ENCODE results near the gene ZFYVE1. TPM values are rescaled to one million over a fixed set of nuclear protein-coding genes. Genes with fewer than 3 reads are reported as not detected.

ZFYVE1 gene
- total and polyA plus RNA-seq, 2 of the 13 experiments (the other 11 are each of a cell fraction or from before 2014, with no cell fraction given) = 2.6 to 5.3 TPM

- H4K20me1 ChIP-seq (ENCODE audit: insufficient read depth, low read length) = no peaks in the 10 kb centered on the region
- WGBS (ENCODE audit: low lambda C conversion rate) = 92% methylated on average over 6 of the region's 6 CpGs
- no TSS peak for BruUV-seq (replicated peaks)
- no peak overlapping the region for H3K4me3 ChIP-seq (replicated peaks in 1 of 3; ENCODE audit: insufficient read depth in 1 of 3, low read depth in 2 of 3, low read length in 3 of 3)
- ATAC-seq (no peak), FAIRE-seq (no peak), DNase-seq (ENCODE audit: low spot score) (no peak)
- H3K4me2 ChIP-seq (ENCODE audit: low read depth, low read length) = no peak overlapping the region
- peaks cover 0 to 7% of the 10 kb centered on the region in 2 experiments; a peak in 1 of 5 replicates for H3K36me3 ChIP-seq (replicated peaks in 1 of 2; ENCODE audit: control insufficient read depth in 1 of 2, insufficient read depth in 2 of 2, low read length in 2 of 2)
- no peaks in the 10 kb centered on the region for H3K27me3 ChIP-seq (ENCODE audit: control insufficient read depth in 1 of 2, insufficient read depth in 2 of 2, low read length in 2 of 2)
- H3K9ac ChIP-seq (ENCODE audit: insufficient read depth, low read depth, low read length) = no peak overlapping the region
- in situ Hi-C loops (cut with HindIII; ENCODE audit: extremely low pct_ligation_motif_present, low pct_unique_long_range_greater_than_20kb) = no loop called here
- ChIA-PET POLR2A (no interaction called here), CTCF (ENCODE audit: low intra/inter-chr PET ratio, low total read pairs) (no interaction called here)
- peaks cover 9% of the 10 kb centered on the region; the same call in 1 of the 2 replicates for H3K4me1 ChIP-seq (ENCODE audit: insufficient read depth, low read length)
- intact Hi-C loops (cut with micrococcal nuclease; ENCODE audit: unreplicated experiment) = no loop called here
- no peak overlapping the region for H2AFZ ChIP-seq (ENCODE audit: low read length)
- TF ChIP-seq TFAP4 (IDR thresholded peaks at IDR 0.05; ENCODE audit: borderline replicate concordance, low read depth) (no peak), FOSL1 (CRISPR knock-in tag; IDR thresholded peaks at IDR 0.05; ENCODE audit: borderline replicate concordance) (no peak), GTF3A (CRISPR knock-in tag; conservative IDR thresholded peaks at IDR 0.05) (no peak), ATF7 (IDR thresholded peaks at IDR 0.05) (peak; percentile 52), ATF7 (CRISPR knock-in tag; IDR thresholded peaks at IDR 0.05) (no peak), GABPB1 (CRISPR knock-in tag; IDR thresholded peaks at IDR 0.05) (no peak), CEBPB (IDR thresholded peaks at IDR 0.05; ENCODE audit: borderline replicate concordance, low read depth, low read length) (no peak), ZNF354B (CRISPR knock-in tag; IDR thresholded peaks at IDR 0.05) (no peak), KDM2A (CRISPR knock-in tag; IDR thresholded peaks at IDR 0.05; ENCODE audit: borderline replicate concordance, low read depth) (no peak)
- H3K9me3 ChIP-seq (ENCODE audit: low read length) = no peaks in the 10 kb centered on the region
- H3K79me2 ChIP-seq (ENCODE audit: insufficient read depth, low read length) = no peaks in the 10 kb centered on the region
- H3K27ac ChIP-seq (ENCODE audit: extremely low read length, insufficient read depth, low read length) = no peak overlapping the region
Observed at GRCh38 chr14:73003681-73004080, 23.2 kb downstream of the ZFYVE1 start.

DNA sequence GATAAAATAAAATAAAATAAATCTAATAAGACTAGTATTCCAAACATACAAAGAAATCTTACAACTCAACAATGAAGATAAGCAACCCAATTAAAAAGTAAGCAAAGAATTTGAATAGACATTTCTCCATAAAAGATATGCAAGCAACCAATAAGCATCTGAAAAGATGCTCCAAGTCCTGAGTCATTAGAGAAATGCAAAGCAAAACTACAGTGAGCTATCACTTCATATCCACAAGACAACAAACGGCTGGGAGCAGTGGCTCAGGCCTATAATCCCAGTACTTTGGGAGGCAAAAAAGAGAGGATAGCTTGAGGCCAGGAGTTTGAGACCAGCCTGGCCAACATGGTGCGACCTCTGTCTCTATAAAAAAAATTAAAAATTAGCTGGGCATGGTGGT is 26.8 kb downstream of the ZFYVE1 start:
- H2AFZ ChIP-seq (ENCODE audit: low read length) = no peak overlapping the region
- intact Hi-C loops (cut with micrococcal nuclease; ENCODE audit: unreplicated experiment) = no loop called here
- no peak for TF ChIP-seq ZNF607 (CRISPR knock-in tag; IDR thresholded peaks at IDR 0.05; ENCODE audit: borderline replicate concordance)
- no peak for TF ChIP-seq ZNF263 (CRISPR knock-in tag; IDR thresholded peaks at IDR 0.05)
- TF ChIP-seq ZBTB3 (CRISPR knock-in tag; IDR thresholded peaks at IDR 0.05; ENCODE audit: borderline replicate concordance, low read depth) = no peak
- no peak for TF ChIP-seq ZNF609 (CRISPR knock-in tag; IDR thresholded peaks at IDR 0.05; ENCODE audit: borderline replicate concordance)
- TF ChIP-seq FOXC1 (CRISPR knock-in tag; IDR thresholded peaks at IDR 0.05; ENCODE audit: borderline replicate concordance) = no peak
- no peak for TF ChIP-seq BCL6 (CRISPR knock-in tag; IDR thresholded peaks at IDR 0.05)

More for the DNA sequence above, 26.8 kb downstream of the ZFYVE1 start:
- Histone ChIP-seq H3K79me2 (ENCODE audit: insufficient read depth, low read length) (no peaks in the 10 kb centered on the region), H3K4me3 (replicated peaks in 1 of 3; ENCODE audit: insufficient read depth in 1 of 3, low read depth in 2 of 3, low read length in 3 of 3) (no peak overlapping the region), H3K4me1 (ENCODE audit: insufficient read depth, low read length) (no peaks in the 10 kb centered on the region), H3K4me2 (ENCODE audit: low read depth, low read length) (no peak overlapping the region), H4K20me1 (ENCODE audit: insufficient read depth, low read length) (no peaks in the 10 kb centered on the region), H3K9ac (ENCODE audit: insufficient read depth, low read depth, low read length) (no peak overlapping the region), H3K27ac (ENCODE audit: extremely low read length, insufficient read depth, low read length) (no peak overlapping the region), H3K36me3 (replicated peaks in 1 of 2; ENCODE audit: control insufficient read depth in 1 of 2, insufficient read depth in 2 of 2, low read length in 2 of 2) (peaks cover 7 to 15% of the 10 kb centered on the region in 2 experiments), H3K9me3 (ENCODE audit: low read length) (no peaks in the 10 kb centered on the region), H3K27me3 (ENCODE audit: control insufficient read depth in 1 of 2, insufficient read depth in 2 of 2, low read length in 2 of 2) (no peaks in the 10 kb centered on the region)
- BruUV-seq (replicated peaks) = no TSS peak
- POLR2A ChIA-PET = no interaction called here
- ATAC-seq = no peak
- CTCF ChIA-PET (ENCODE audit: low intra/inter-chr PET ratio, low total read pairs) = no interaction called here
- WGBS (ENCODE audit: low lambda C conversion rate) = 95% methylated on average over 2 of the region's 2 CpGs
- DNase-seq (ENCODE audit: low spot score) = no peak
- FAIRE-seq = no peak
- in situ Hi-C loops (cut with HindIII; ENCODE audit: extremely low pct_ligation_motif_present, low pct_unique_long_range_greater_than_20kb) = no loop called here

All from HepG2 (cell line).